Stimulated activated effector memory CD8-positive, alpha-beta T cell treated with anti-CD3 and anti-CD28 coated beads, Interleukin-12 subunit alpha, Interleukin-12 subunit beta, amount 100 ng/mL, for 72 hours (primary cell): Measurements from ENCODE around the gene NPHP3.

ENCODE experiments used
- ATAC-seq: fragments of 150-1000 bp; cut with Tn5 transposase; 2 replicates; pipeline ENCODE4 v1.10.0; 2021
- DNase-seq, 2 donors: peaks; one replicate each; pipeline ENCODE4 v3.0.0; 2021 to 2022; ENCODE audit warnings: low spot score in 2 of 2
- H3K27ac Mint-ChIP-seq: one replicate; pipeline ENCODE4 v1.8.0; 2022; ENCODE audit warnings: mild to moderate bottlenecking, mixed read lengths
- H3K36me3 Mint-ChIP-seq: one replicate; pipeline ENCODE4 v1.8.0; 2022; ENCODE audit warnings: mild to moderate bottlenecking, mixed read lengths
- H3K4me1 Mint-ChIP-seq: one replicate; pipeline ENCODE4 v1.8.0; 2022; ENCODE audit warnings: mixed read lengths
- H3K4me3 Mint-ChIP-seq: one replicate; pipeline ENCODE4 v1.8.0; 2022; ENCODE audit warnings: mild to moderate bottlenecking, mixed read lengths
- H3K9me3 Mint-ChIP-seq: one replicate; pipeline ENCODE4 v1.8.0; 2022; ENCODE audit warnings: mixed read lengths

Gene NPHP3

DNA sequence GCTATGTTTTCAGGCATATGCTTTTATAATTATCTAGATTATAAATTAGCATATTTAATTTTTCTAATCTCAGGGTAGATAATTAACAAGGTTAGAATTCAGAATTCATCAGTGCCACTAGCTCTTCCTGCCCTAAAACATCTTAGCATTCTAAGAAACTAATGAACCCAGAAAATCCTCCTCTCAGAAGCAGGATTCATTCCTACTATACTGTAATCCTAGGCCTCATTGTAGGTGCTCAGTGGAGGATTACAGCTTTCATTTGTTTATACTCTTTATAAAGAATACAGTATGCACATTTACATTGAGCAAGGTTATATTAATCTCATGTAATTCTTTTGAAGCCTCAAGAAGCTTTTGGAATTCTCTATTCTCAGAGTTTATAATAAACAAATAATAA, 83.5 kb downstream of the NPHP3 start:
- no peak for DNase-seq
- ATAC-seq = no peak
- Mint-ChIP-seq H3K9me3 (no peaks in the 10 kb centered on the region), H3K36me3 (peaks cover 44% of the 10 kb centered on the region), H3K27ac (no peak overlapping the region), H3K4me1 (peaks cover 9% of the 10 kb centered on the region), H3K4me3 (no peak overlapping the region)

DNA sequence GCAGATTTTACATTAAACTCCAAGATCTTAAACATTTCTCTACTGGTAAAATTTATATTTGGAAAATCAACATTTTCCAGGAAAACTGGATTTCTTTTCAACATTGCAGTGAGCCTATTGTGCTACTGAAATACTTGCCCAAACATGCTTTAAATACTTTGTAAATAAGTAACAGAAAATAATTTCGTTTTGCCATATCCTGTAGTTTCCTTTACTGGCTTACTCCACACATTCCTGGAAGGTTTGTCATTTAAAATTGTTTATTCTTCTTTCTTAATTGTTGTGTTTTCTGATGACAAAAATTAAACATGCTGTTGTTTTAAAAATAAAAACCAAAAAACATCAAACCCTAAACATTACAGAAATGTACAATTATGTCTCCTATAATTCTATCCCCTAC, 84.6 kb downstream of the NPHP3 start:
- ATAC-seq (no peak), DNase-seq (no peak)
- Mint-ChIP-seq H3K36me3 (peaks cover 44% of the 10 kb centered on the region), H3K27ac (no peak overlapping the region), H3K4me3 (no peak overlapping the region), H3K4me1 (no peaks in the 10 kb centered on the region), H3K9me3 (no peaks in the 10 kb centered on the region)

DNA sequence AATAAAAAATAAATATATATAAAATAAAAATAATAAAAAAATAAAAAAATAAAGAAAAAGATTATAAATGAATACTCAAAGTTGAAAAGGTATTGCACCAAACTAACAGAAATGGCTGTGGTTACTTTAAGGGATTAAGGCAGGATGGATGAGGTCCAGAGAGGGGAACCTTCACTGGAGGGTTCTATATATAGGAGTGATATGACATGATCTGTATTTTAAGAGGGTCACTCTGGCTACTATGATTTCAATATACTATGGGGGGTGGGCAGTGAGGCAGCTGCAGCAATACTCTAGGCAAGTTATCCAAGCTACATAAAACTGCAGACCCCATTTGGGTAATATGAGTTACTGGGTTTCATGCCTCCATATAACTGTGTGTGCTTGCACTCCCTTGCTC, 87.2 kb downstream of the NPHP3 start:
- peaks cover 49% of the 10 kb centered on the region for H3K36me3 Mint-ChIP-seq
- no peak for DNase-seq
- H3K9me3 Mint-ChIP-seq = no peaks in the 10 kb centered on the region
- H3K4me1 Mint-ChIP-seq = no peaks in the 10 kb centered on the region
- no peak overlapping the region for H3K27ac Mint-ChIP-seq
- no peak for ATAC-seq
- no peak overlapping the region for H3K4me3 Mint-ChIP-seq
